ENCODE data around the gene DYNC2I2.

GRCh38 chr9:128633601-128634000, 23.0 kb downstream of the DYNC2I2 start:
- TF ChIP-seq POLR2A (IDR thresholded peaks at IDR 0.05) (no peak), CTCF (IDR thresholded peaks at IDR 0.05) (no peak)

Measured in body of pancreas (tissue), 4 donors.